Adrenal gland (tissue), 5 donors: ENCODE results near the gene CDH10.

Experiments used
- CTCF ChIP-seq, 6 experiments: fragments of 450-650 bp in 4 of 6; fragments of 200-600 bp in 2 of 6; sonication (generic) in 1 of 6; IDR thresholded peaks; 1 replicate in 5 of 6; 2 replicates in 1 of 6; pipeline versions ENCODE4 v1.5.1 to v1.8.0; 2016 to 2021; ENCODE audit warnings: antibody characterized with exemption in 6 of 6, mild to moderate bottlenecking in 2 of 6, moderate library complexity in 1 of 6
- POLR2A ChIP-seq, 2 donors: fragments of 450-650 bp; IDR thresholded peaks; one replicate each; pipeline ENCODE4 v1.6.1; 2017; ENCODE audit warnings: antibody characterized with exemption in 2 of 2, mild to moderate bottlenecking in 2 of 2, moderate library complexity in 1 of 2
- donor health status: DM: no; HTN: no; CAD: no.

GRCh38 chr5:24615159-24615558, 29.6 kb downstream of the CDH10 start:
- TF ChIP-seq CTCF (IDR thresholded peaks at IDR 0.05) (no peak), POLR2A (IDR thresholded peaks at IDR 0.05) (no peak)
